BE2C (cell line): ENCODE data around the gene ZNF37A. TPM values are rescaled to one million over a fixed set of nuclear protein-coding genes. Genes with fewer than 3 reads are reported as not detected.
"Not testable (repeated sequence)": the region's sequence is repeated elsewhere in the genome, so short reads cannot be mapped to it uniquely, and the experiment has no call there.

Source experiments
- DNase-seq: peaks from one replicate; pipeline ENCODE4 v3.0.0-alpha.2; 2020
- H3K27me3 ChIP-seq: fragments of 250-450 bp; sonication (Bioruptor Pico); 2 replicates; pipeline ENCODE4 v1.5.1; 2020; ENCODE audit warnings: mild to moderate bottlenecking
- H3K36me3 ChIP-seq: fragments of 250-450 bp; sonication (Bioruptor Pico); 2 replicates; pipeline ENCODE4 v1.5.1; 2020; ENCODE audit warnings: mild to moderate bottlenecking
- H3K4me1 ChIP-seq: fragments of 250-450 bp; sonication (Bioruptor Pico); 2 replicates; pipeline ENCODE4 v1.5.1; 2020
- H3K4me3 ChIP-seq: 2 replicates; pipeline ENCODE4 v1.5.1; 2011; ENCODE audit warnings: low read depth, low read length
- H3K9me3 ChIP-seq: fragments of 250-450 bp; sonication (Bioruptor Pico); 2 replicates; pipeline ENCODE4 v1.5.1; 2020
- polyA plus RNA-seq: library from polyadenylated mRNA; unstranded; fragments of >200 nt; gene quantifications from one replicate; pipeline ENCODE4 v1.2.1, GENCODE V29; 2012; ENCODE audit warnings: low read depth, missing spikeins; ENCODE audit not compliant: insufficient read length, insufficient read depth
- TF ChIP-seq, protein P1 (sequence below): IDR thresholded peaks from 2 replicates; pipeline ENCODE4 v1.5.1; 2012; ENCODE audit warnings: mild to moderate bottlenecking, low read depth, low read length

ZNF37A gene
- polyA plus RNA-seq, result 8.5 TPM

DNA sequence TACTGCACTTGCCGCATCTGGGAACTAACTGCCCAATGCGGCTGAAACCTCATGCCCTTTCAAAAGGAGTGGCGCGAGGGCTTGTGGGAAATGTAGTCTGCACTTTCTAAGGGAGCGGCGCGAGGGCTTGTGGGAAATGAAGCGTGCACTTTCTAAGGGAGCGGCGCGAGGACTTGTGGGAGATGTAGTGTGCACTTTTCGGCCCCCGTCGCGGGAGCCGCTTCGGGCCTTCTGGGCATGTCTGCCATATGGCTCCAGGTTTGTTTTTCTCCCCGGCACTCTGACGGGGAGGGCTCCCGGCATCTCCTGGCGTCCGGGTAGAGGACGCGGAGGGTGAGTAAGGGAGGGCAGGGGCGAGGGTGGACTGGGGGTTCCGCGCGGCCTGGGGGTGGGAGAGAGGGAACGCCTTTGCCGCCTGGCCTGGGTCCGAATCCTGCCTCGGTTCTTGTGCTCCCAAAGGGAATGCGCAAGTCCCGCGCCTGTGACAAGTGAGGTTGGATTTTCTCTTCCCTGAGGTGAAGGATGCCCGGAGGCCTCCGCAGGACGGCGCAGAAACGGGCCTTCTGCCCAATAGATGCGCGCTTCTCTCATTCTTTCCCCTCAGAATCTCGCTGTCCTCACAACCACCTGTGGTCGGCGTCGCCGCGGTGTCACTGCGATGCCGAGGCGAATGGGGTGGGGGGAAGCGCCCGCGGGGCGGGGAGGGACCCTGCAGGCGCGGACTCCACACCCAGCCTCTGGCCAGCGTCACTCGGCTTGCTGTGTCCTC is at the start of gene ZNF37A:
Gene ZNF37A (plus strand): TSS at position 180 of the 769 bp plus-strand sequence. CDS start 2,281 bp downstream, outside the sequence.
- H3K9me3 ChIP-seq, result no peaks in the 10 kb centered on the region
- TF ChIP-seq, protein P1, sequence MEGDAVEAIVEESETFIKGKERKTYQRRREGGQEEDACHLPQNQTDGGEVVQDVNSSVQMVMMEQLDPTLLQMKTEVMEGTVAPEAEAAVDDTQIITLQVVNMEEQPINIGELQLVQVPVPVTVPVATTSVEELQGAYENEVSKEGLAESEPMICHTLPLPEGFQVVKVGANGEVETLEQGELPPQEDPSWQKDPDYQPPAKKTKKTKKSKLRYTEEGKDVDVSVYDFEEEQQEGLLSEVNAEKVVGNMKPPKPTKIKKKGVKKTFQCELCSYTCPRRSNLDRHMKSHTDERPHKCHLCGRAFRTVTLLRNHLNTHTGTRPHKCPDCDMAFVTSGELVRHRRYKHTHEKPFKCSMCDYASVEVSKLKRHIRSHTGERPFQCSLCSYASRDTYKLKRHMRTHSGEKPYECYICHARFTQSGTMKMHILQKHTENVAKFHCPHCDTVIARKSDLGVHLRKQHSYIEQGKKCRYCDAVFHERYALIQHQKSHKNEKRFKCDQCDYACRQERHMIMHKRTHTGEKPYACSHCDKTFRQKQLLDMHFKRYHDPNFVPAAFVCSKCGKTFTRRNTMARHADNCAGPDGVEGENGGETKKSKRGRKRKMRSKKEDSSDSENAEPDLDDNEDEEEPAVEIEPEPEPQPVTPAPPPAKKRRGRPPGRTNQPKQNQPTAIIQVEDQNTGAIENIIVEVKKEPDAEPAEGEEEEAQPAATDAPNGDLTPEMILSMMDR, result no peak

DNA sequence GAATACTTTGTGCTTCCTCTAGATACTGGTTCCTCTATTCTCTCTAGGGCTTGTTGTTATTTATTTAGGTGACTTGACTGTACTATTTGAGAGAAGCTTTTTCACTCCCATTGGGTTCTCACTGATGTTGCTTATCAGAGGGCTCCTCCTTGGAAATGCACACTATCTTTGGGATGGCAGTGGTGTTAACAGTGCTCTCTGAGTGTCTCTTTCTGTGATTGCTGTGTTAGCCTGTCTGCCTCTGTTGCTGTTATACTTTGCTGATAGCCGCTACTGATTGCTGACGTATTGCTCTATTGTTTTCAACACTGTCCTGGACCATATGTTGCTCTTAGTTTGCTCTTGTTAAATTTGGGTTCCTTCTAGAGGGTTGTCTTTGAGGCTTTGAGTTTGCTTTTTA is 49.0 kb upstream of the ZNF37A start:
- Histone ChIP-seq H3K36me3 (no peaks in the 10 kb centered on the region), H3K27me3 (no peaks in the 10 kb centered on the region), H3K9me3 (no peaks in the 10 kb centered on the region), H3K4me1 (no peaks in the 10 kb centered on the region), H3K4me3 (no peak overlapping the region)
- DNase-seq, result no peak
- TF ChIP-seq, protein P1, result no peak

More for the DNA sequence above, at the start of gene ZNF37A:
- H3K27me3 ChIP-seq, result no peaks in the 10 kb centered on the region
- H3K36me3 ChIP-seq, result peaks cover 25% of the 10 kb centered on the region
- peak within 1 kb of the TSS; percentile 71 for H3K4me3 ChIP-seq
- DNase-seq, result peak; percentile 90
- H3K4me1 ChIP-seq, result no peaks in the 10 kb centered on the region

DNA sequence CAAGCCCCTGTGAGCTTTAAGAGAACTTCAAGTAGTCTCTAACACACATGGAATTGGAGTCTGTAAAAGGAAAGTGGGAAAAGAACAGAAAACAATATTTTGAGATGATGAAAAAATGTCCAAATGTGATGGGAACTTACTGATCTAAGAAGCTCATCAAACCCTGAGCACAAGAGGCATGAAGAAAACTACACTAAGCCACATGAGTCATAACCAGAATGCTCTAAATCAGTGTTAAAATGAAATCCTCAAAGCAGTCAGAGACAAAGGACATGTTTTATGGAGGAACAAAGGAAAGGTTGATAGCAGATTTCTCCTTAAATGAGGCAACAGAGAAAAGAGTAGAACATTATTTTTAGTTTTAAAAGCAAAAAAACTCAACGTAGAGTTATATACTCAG is 46.5 kb upstream of the ZNF37A start:
- Histone ChIP-seq H3K36me3 (no peaks in the 10 kb centered on the region), H3K9me3 (no peaks in the 10 kb centered on the region), H3K4me3 (no peak overlapping the region), H3K27me3 (no peaks in the 10 kb centered on the region), H3K4me1 (no peaks in the 10 kb centered on the region)
- TF ChIP-seq, protein P1, result no peak
- no peak for DNase-seq

DNA sequence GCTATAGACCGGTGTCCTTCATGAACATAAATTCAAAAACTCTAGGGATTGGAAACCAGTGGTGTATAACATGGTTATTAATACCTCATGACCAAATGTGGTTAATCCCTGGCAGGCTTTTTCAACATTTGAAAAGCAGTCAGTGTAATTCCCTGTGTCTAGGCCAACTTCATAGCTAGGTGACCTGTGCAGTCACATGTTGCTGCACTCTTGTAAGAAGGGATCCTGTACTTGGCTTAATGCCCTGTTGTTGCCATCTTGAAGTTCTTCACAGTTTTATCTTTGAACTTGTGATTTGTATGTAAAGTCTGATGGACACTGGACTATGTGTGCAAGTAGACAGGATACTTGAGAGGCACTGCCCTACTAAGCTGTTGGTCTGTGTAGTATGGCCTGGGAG is 43.9 kb upstream of the ZNF37A start:
- no peaks in the 10 kb centered on the region for H3K27me3 ChIP-seq
- peaks cover 3% of the 10 kb centered on the region for H3K36me3 ChIP-seq
- no peaks in the 10 kb centered on the region for H3K9me3 ChIP-seq
- H3K4me3 ChIP-seq, result no peak overlapping the region
- TF ChIP-seq, protein P1, result no peak
- no peaks in the 10 kb centered on the region for H3K4me1 ChIP-seq
- DNase-seq, result no peak

DNA sequence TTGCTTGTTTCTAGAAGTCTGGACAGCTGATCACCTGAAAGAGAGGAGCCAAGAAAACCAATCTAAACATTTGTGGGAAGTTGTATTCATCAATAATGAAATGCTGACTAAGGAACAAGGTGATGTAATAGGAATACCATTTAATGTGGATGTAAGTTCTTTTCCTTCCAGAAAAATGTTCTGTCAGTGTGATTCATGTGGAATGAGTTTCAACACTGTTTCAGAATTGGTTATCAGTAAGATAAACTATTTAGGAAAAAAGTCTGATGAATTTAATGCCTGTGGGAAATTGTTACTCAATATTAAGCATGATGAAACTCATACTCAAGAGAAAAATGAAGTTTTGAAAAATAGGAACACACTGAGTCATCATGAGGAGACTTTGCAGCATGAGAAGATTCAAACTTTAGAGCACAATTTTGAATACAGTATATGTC is 39.8 kb upstream of the ZNF37A start:
- no peak for DNase-seq
- H3K4me3 ChIP-seq, result no peak overlapping the region
- H3K9me3 ChIP-seq, result no peaks in the 10 kb centered on the region
- H3K4me1 ChIP-seq, result no peaks in the 10 kb centered on the region
- TF ChIP-seq, protein P1, result no peak
- H3K27me3 ChIP-seq, result no peaks in the 10 kb centered on the region
- H3K36me3 ChIP-seq, result peaks cover 3% of the 10 kb centered on the region

DNA sequence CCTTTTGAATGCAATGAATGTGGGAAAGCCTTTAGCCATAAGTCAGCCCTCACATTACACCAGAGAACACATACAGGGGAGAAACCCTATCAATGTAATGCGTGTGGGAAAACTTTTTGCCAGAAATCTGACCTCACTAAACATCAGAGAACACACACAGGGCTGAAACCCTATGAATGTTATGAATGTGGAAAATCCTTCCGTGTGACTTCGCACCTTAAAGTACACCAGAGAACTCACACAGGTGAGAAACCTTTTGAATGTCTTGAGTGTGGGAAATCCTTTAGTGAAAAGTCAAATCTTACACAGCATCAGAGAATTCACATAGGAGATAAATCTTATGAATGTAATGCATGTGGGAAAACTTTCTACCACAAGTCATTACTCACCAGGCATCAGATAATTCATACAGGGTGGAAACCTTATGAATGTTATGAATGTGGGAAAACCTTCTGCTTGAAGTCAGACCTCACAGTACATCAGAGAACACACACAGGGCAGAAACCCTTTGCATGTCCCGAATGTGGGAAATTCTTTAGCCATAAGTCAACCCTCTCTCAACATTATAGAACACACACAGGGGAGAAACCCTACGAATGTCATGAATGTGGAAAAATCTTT is 38.8 kb upstream of the ZNF37A start:
- H3K36me3 ChIP-seq, H3K9me3 ChIP-seq: not testable (repeated sequence)

DNA sequence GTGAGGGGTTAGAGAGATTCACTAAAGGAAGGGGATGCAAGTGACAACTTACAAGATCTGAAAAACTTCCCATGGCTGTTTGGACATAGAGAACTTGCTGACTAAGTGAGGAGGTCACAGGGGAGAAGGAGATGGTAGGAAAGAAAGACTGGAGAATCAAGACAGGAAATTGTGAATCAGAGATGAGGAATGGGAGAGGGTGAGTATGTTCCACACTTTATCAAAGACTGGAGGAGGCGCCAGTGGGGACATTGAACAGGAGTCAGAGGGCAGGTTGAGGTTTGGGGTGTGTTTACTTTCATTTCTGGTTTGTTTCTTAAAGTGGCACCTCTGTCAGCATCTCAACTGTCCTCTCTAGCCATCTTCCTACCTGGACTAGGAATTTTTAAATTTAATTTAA is 24.5 kb upstream of the ZNF37A start:
- H3K36me3 ChIP-seq, H3K9me3 ChIP-seq, H3K4me1 ChIP-seq, H3K27me3 ChIP-seq, DNase-seq, H3K4me3 ChIP-seq: not testable (repeated sequence)

More for the DNA sequence above, 38.8 kb upstream of the ZNF37A start:
- not testable (repeated sequence) for H3K4me1 ChIP-seq, H3K27me3 ChIP-seq, DNase-seq, H3K4me3 ChIP-seq
